GM08714 (cell line): ENCODE measurements around the gene PCBD1.

ENCODE experiments used
- H3K4me3 ChIP-seq: fragments of 200-500 bp; sonication (Bioruptor generic); 2 replicates; pipeline ENCODE4 v1.5.1; 2014; ENCODE audit warnings: mild to moderate bottlenecking, low read length, inconsistent platforms
- ZNF274 ChIP-seq: IDR thresholded peaks from 2 replicates; pipeline ENCODE4 v1.6.1; 2012; ENCODE audit warnings: mild to moderate bottlenecking, low read depth, low read length

PCBD1 gene

DNA sequence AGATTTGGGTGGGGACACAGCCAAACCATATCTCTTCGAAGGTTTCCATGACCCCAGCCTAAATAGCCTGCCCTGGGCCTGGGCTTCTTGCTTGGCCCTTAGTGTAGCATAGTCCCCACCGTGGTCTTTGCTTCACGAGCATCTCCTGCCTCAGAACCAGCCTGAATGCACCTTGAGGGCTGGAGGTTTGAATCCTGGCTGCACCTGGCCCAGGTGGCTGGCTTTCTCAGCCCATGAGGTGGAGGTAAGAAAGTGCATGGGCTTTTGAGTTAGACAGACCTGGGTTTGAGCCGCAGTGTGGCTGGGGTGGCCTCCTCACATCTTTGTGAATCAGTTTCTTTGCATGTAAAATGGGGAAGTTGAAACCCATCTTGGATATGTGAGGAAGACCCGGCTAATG, 24.2 kb upstream of the PCBD1 start:
- no peak for TF ChIP-seq ZNF274
- no peak overlapping the region for H3K4me3 ChIP-seq

DNA sequence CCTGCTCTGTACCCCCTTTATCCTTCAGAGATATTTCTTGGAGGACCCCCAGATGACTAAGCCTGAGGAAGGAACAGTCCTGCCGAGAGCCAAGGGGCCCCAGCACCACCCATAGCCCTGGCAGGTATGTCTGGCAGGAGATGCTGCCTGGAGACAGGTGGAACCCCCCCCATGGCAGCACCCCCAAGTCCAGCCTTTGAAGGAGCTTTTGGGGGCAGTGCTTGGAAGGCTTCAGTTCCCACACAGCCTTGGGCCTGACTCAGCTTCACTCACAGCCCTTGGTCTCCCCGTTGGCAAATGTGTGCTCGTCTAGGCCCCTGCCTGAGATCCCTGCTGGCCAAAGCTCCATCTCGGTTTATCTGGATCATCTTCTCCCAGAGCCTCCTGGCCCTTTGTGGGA, 23.0 kb upstream of the PCBD1 start:
- TF ChIP-seq ZNF274 = no peak
- H3K4me3 ChIP-seq = no peak overlapping the region

DNA sequence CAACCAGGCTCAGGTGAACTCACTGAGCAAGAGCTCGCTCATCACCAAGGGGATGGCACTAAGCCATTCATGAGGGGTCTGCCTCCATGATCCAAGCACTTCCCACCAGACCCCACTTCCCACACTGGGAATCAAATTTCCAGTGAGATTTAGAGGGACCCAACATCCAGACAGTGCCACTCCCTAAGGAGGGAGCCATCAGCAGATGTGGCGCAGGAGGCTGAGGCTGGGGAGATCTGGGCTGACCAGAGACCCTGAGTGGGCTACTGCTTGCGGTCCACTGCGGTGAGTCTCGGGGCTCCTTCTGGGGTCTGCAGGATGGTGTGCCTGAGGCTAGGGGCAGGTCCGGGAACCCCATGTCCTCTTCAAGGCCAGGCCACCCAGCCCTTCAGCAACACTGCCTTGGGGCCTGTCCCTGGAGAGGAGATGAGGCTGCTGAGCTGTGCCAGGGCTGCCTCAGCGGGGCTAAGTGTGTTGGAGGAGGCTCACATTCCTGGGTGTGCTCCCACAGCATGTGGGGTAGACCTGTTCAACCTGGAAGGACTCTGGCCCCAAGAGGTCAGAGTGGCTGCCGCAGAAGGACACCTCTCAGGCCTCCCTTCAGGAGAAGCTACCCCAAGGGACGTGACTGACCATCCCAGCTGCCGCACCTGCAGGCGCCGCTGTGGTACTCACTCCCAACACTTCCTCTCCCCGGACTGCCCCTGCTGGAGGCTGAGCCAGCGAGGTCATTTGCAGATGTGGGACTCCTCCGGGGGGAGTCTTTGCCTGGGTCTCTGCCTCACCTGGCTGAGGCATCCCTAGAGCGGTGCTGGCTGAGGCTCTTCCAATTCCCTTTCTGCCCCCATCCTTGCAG, 22.3 kb upstream of the PCBD1 start:
- no peak for TF ChIP-seq ZNF274
- no peak overlapping the region for H3K4me3 ChIP-seq

DNA sequence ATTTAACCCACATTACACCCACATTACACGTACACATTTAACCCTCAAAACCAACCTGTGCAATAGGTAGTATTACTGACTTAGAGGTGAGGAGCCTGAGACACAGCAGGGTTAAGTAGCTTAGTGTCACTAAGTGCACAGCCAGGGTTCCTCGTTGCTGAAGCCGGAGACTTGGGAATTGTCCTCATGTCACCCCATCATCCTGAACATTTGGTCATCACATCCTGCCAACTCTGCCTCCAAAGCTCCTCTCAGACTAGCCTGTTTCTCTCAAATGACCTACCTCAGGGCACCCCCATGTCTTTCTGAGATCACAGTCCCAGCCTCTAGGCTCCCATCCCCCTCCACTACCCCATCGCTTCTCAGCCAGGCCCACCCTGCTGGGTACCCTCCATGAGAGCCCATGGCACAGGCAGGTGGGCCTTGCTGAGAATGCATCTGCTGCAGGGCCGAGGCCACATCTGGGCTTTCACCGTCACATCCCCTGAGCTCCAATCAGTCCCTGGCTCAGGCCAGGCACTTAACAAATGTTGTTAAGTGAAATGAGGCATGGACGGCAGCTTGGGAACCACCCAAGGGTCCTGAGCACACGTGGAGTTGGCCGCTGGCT, 21.1 kb upstream of the PCBD1 start:
- no peak for TF ChIP-seq ZNF274
- H3K4me3 ChIP-seq = no peak overlapping the region

DNA sequence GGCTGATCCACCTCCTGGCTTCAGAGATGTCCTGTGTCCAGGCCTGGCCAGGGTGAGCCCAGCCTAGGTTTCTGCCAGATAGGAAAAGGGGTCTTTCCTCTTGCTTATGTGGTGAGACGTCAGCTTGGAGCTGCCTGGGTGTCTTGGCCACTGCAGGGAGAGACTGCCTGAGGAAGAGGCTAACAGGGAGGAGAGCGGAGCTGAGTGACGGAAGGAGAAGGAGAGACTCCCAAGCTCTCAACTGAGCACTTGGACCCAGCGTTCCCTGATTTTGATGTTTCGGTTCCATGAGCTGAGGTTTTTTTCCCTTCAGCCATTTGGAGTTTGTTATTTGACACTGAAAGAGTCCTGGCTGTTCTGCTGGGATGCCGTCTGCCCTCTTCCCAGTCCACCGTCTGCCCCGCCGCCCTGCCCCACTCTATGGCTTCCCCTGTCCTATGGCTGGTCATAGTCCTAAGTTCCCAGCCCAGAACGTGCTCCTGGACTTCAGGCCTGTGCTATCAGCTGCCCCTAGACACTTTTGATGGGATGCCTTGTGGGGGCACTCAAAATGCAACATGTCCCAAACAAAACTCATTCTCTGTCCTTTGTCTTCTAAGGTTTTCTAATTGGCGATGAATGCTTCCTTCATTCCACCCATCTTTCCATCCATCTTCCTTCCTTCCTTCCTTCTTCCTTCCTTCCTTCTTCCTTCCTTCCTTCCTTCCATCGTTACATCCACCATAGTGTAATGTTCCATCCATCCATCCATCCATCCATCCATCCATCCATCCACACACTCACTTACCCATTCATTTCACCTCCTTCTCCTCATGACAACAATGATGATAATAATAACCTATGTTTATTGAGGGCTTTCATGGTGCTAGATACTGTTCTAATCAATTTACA, 20.3 kb upstream of the PCBD1 start:
- TF ChIP-seq ZNF274 = no peak

DNA sequence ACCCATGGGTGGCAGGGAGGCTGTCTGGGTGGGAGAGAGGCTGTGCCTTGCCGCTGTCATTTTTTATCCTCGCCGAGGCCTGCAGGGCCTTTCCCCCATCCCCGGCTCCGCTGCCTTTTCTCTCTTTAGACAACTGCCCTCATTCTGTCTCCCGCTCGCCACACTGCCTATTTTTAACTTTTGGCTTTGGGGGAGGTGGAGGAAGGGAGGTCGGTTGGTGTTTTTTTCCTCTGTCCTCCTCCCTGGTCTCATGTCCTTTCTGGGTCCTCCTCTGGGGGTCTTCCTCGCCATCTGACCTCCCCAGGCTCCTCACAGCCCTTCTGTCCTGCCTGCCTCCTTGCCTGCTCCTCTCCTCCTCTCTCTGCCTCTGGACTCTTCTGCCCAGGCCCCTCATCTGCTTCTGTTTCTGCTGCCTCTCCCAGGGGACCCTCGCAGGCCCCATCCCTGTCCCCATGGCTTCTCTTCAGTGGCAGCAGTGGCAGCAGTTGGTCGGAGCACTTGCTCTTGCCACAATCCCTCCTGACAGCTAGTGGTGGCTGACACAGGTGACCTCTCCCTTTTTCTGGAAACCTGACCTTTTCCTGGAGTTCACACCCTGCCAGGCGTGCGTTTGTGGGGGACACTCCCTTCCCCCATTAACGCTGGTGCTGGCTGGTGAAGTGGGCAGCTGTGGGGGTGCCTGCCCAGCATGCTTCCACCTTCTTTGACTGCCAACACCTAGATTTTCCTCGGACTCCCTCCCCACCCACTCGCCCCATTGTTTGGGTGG, 19.5 kb upstream of the PCBD1 start:
- no peak overlapping the region for H3K4me3 ChIP-seq
- no peak for TF ChIP-seq ZNF274

More for the DNA sequence above, 20.3 kb upstream of the PCBD1 start:
- no peak overlapping the region for H3K4me3 ChIP-seq

DNA sequence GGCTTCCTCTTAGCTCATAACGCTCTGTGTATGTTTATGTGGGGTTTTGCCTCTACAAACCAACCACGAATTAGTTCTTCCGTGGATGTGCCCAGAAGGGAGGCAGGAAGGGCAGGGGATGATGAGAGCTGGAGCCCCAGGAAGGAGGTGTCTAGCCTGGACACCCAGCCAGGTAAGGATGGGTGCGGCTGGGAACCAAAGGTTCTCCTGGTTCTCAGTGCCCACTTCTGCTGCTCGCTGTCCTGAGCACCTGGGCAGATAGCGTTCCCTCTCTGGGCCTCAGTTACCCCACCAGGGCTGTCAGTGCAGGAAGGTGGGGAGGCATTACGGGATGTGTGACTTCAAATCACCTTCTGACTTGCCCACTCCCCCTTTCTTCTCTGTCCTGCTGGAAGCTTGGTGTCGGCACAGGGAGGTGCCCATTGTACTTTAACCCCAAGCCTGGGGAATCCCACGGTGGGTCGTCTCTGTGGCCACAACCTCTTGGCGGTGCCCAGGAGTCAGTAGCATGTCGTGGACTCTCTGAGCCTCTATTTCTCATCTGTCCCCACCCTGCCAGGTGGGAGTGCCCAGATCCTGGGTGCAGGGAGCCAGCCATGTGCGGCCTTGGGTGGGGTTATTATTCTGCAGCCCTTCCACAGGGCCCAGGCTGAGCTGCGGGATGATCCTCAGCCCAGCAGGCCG, 18.7 kb upstream of the PCBD1 start:
- H3K4me3 ChIP-seq = no peak overlapping the region
- no peak for TF ChIP-seq ZNF274

DNA sequence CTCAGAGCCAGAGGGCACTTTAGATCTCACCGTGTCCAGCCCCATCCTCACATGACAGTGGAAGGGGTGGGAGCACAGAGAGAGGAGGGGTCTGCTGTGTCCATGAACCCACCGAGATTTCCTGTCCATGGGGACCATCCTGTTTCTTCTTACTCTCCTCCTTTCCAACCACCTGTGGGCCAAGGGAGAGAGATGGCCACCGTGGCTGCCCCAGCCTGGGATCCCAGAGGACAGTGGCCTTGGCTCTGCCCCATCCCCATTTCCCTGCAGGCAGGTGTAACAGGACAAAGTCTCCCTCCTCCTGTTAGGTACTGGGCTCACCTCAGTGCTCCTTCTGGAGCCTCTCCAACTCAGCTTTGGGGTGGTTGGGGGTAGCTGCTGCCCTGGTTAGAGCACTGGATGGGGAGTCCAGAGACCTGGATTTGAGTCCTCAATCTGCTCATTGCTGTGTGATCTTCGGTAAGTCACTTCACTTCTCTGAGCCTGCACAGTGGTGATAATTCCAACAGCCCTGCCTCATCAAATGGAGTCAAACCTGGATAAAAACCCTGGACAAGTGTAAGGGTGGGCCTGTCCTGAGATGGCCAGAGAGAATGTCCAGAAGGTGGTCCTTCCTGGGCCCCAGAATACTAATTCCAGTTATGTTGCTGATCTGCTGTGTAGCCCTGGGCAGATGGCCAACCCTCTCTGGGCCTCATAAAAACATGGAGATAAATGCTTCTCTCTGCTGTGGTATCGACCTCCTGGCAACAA, 17.8 kb upstream of the PCBD1 start:
- TF ChIP-seq ZNF274 = no peak
- H3K4me3 ChIP-seq = no peak overlapping the region

DNA sequence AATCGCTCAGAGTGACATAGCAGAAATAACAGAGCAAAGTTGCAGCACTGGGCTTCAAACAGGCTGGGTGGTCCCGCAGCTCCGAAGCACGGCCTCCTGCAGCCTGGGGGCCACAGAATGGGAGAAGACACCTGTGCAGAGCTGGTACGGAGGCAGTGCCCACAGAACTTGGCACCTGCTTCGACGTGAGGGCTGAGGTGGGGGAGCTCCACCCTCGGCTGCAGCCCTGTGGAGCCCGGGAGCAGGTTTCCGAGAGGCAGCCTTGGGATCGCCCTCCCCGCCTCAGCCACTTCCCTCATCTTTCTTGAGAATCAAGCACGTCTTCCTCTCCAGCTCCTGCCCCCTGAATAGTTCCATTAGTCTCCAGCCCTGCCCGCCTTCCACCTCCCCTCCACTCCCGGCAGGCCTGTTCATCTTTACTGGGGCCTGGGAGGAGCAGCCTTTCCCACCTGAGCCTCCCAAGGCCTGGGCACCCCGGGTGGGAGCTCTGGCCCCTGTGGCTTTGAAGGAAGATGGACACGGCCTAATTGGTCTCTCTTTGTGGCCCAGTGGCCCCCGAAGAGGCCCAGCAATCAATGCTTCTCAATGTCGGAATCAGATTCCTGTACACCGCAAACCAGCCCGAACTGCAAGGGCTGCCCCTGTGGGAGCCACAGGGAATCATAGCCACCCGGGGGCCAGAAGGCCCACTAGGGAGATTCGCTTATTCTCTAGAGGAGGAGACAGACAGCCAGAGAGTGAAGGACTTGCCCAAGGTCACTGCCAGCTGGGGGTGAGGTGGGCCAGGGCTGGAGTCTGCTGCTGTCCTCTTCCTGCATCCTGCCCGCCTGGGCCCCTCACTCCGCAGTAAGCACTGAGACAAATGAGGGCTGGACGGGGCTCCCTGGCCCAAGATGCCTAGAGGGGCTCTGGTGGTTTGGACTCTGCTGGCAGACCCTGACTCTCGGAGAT, 17.0 kb upstream of the PCBD1 start:
- no peak overlapping the region for H3K4me3 ChIP-seq
- TF ChIP-seq ZNF274 = no peak

DNA sequence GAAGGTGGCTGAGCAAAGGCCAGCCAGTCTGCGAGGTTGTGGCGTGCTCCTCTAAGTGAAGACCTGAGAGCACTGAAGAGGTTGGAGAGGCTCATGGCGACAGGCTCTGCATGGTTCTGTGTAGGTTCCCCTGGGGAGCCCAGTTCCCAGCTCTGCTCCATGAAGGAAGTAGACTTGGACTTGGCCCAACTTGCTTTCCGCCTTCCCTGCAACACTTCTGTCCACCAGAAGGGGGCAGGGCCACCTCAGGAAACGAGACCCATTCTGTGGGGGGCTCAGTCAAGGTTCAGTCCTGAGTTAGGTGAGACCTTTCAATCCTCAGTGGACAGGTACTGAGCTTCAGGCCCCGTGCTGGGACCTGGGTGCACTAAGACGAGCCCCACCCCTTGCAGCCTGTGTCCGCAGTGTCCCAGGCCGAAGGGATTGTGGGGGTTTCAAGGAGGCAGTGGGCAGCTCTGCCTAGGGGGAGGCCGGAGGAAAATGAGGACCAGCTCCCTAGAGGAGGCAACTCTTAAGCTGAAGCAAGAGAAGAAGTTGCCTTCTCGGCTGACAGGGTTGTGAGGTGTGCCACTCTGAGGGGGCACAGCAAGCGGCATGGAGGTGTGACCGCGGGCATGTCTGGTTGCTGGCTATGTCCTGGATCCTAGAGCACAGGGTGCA, 15.0 kb upstream of the PCBD1 start:
- no peak for TF ChIP-seq ZNF274
- H3K4me3 ChIP-seq = no peak overlapping the region

DNA sequence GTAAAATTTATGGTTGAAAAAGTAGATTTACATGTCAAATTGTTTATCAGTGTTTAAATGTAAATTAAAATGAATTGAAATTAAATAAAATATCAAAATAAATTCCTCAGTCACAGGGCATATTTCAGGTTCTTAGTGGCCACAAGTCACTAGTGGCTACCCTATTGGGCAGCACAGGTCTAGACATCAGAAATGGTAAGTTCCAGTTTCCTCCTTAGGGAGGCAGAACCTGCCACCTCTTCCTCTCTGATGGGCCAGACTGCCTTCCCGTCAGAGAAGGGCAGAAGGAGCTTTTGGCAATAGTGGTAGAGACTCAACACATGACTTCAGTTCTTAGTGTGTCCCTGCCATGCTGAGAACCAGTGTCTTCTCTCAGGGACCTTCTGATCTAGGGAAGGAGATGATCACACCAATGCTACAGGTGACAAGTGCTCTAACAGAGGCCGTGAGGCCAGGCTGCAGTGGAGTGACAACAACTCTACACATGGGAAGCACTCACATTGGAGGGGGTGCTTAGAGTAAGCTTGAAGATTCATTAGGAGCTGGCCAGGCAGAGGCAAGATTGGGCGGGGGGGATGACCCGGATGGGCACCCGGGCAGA, 14.4 kb upstream of the PCBD1 start:
- TF ChIP-seq ZNF274 = no peak

More for the DNA sequence above, 14.4 kb upstream of the PCBD1 start:
- H3K4me3 ChIP-seq = no peak overlapping the region
